ENCODE results near the gene TAF1C.

GRCh38 chr16:84165746-84166145 is 21.1 kb downstream of the TAF1C start:
- TF ChIP-seq ZFP36 (IDR thresholded peaks at IDR 0.05; ENCODE audit: borderline replicate concordance, partially characterized antibody): no peak
- no peak for TF ChIP-seq CTCF (IDR thresholded peaks at IDR 0.05)
- TF ChIP-seq RFX5 (IDR thresholded peaks at IDR 0.05): no peak
- no peak for TF ChIP-seq JUNB (IDR thresholded peaks at IDR 0.05)
- TF ChIP-seq, protein P1, sequence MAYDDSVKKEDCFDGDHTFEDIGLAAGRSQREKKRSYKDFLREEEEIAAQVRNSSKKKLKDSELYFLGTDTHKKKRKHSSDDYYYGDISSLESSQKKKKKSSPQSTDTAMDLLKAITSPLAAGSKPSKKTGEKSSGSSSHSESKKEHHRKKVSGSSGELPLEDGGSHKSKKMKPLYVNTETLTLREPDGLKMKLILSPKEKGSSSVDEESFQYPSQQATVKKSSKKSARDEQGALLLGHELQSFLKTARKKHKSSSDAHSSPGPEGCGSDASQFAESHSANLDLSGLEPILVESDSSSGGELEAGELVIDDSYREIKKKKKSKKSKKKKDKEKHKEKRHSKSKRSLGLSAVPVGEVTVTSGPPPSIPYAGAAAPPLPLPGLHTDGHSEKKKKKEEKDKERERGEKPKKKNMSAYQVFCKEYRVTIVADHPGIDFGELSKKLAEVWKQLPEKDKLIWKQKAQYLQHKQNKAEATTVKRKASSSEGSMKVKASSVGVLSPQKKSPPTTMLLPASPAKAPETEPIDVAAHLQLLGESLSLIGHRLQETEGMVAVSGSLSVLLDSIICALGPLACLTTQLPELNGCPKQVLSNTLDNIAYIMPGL (CRISPR knock-in tag; IDR thresholded peaks at IDR 0.05; ENCODE audit: borderline replicate concordance): no peak
- TF ChIP-seq POLR2A (IDR thresholded peaks at IDR 0.05; ENCODE audit: low read length): no peak
- no peak for TF ChIP-seq CBX2 (IDR thresholded peaks at IDR 0.05; ENCODE audit: borderline replicate concordance, low read depth)
